ENCODE results near the gene EXOC3L1.

Gene EXOC3L1

GRCh38 chr16:67147437-67148140 lies 42.3 kb downstream of the EXOC3L1 start:
- DNase-seq = no peak

GRCh38 chr16:67146523-67147357 lies 43.2 kb downstream of the EXOC3L1 start:
- DNase-seq = no peak

GRCh38 chr16:67145746-67146145 lies 44.2 kb downstream of the EXOC3L1 start:
- no peak for DNase-seq

- DNase-seq = no peak
Measured at GRCh38 chr16:67144943-67145342, 45.0 kb downstream of the EXOC3L1 start.

GRCh38 chr16:67142342-67142741 lies 47.6 kb downstream of the EXOC3L1 start:
- no peak for DNase-seq

- no peak for DNase-seq
Measured at GRCh38 chr16:67141391-67141790, 48.5 kb downstream of the EXOC3L1 start.

GRCh38 chr16:67137605-67138004 lies 52.3 kb downstream of the EXOC3L1 start:
- DNase-seq = no peak
